ENCODE data around the gene MXI1.

DNA sequence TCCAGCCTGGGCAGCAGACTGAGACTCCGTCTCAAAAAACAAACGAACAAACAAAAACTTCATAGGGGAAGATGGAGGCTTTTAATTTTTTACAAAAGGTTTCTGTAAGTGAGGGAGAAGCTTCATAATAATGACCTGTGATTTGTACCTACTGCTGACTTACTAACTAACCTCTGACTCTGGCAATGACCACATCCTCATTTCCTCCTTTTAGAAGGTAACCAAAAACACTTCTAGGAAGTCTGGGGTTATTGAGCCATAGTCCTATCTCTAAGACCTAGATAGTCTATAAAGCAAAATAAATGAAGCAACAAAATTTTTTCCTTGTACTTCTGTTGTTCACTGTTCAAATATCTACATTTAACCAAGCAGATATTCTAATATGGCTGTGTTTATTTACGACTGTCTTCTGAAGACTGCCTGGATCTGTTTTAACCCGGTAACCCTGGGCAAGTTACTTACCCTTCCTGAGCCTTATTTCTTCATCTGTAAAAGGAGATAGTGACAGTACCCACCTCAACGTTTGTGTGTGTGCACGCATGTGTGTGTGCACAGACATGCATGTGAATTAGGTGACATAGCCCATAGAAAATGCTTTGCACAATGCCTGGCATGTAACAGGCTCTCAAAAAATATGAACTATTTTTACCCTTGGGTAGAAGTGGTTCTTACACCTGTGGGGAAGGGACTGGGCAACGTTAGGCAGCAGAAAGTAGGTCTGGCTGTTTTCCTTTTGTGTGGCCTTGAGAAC, 128.1 kb downstream of the MXI1 start:
- no peak for TF ChIP-seq CTCF (conservative IDR thresholded peaks at IDR 0.05; ENCODE audit: low read depth in 2 of 2)
- no peak for TF ChIP-seq EZH2 (IDR thresholded peaks at IDR 0.05; ENCODE audit: low read depth, unreplicated experiment)
- no peak for TF ChIP-seq REST (IDR thresholded peaks at IDR 0.05; ENCODE audit: unreplicated experiment)
- TF ChIP-seq EZH2phosphoT487 (IDR thresholded peaks at IDR 0.05; ENCODE audit: unreplicated experiment): no peak

Measured in GM23338 (cell line).